ENCODE measurements around the gene CCDC34. TPM values are rescaled to one million over a fixed set of nuclear protein-coding genes. Genes with fewer than 3 reads are reported as not detected.

CCDC34 gene
- total RNA-seq, 2 experiments from 2014 or later: 1.3 to 1.6 TPM

DNA sequence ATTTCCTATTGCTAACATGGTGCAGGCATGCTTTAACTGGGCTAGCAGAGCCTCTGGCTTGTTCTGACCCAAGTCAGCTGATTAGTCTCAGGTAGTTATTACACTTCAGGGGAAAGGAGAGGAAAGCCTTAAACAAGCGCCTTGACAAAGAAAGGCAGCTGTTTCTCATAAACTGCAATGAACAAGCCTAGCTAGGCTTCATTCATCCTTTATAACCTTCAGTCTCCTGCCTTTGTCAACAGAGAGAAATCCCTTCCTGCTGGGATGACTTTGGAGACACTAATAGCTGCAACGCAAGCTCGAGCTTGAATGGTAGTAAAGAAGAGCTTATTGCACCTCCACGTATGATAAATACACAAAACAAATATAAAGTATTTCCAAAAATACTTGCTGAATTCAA, 68.4 kb downstream of the CCDC34 start:
- no peak overlapping the region for H3K4me3 ChIP-seq (ENCODE audit: low read length)
- peaks cover 12% of the 10 kb centered on the region for H3K9me3 Mint-ChIP-seq
- no peak for DNase-seq
- intact Hi-C loops (cut with DNase I, micrococcal nuclease): no loop called here
- CTCF ChIA-PET: no interaction called here
- POLR2A ChIA-PET: no interaction called here
- TF ChIP-seq, protein P1, sequence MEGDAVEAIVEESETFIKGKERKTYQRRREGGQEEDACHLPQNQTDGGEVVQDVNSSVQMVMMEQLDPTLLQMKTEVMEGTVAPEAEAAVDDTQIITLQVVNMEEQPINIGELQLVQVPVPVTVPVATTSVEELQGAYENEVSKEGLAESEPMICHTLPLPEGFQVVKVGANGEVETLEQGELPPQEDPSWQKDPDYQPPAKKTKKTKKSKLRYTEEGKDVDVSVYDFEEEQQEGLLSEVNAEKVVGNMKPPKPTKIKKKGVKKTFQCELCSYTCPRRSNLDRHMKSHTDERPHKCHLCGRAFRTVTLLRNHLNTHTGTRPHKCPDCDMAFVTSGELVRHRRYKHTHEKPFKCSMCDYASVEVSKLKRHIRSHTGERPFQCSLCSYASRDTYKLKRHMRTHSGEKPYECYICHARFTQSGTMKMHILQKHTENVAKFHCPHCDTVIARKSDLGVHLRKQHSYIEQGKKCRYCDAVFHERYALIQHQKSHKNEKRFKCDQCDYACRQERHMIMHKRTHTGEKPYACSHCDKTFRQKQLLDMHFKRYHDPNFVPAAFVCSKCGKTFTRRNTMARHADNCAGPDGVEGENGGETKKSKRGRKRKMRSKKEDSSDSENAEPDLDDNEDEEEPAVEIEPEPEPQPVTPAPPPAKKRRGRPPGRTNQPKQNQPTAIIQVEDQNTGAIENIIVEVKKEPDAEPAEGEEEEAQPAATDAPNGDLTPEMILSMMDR (IDR thresholded peaks at IDR 0.05): no peak
- no peaks in the 10 kb centered on the region for H3K27me3 ChIP-seq (ENCODE audit: control insufficient read depth in 1 of 2, insufficient read depth in 2 of 2, low read length in 2 of 2)
- no peaks in the 10 kb centered on the region for H3K4me1 ChIP-seq (ENCODE audit: insufficient read depth, low read length)
- ATAC-seq (ENCODE audit: poor library complexity): no peak
- no peaks in the 10 kb centered on the region for H3K36me3 ChIP-seq (ENCODE audit: insufficient read depth, low read length)
- no peak overlapping the region for H3K4me3 Mint-ChIP-seq
- H3K27ac Mint-ChIP-seq: no peak overlapping the region
- H3K27me3 Mint-ChIP-seq: peaks cover 9% of the 10 kb centered on the region
- no peak overlapping the region for H3K27ac ChIP-seq (ENCODE audit: low read depth in 1 of 2, low read length in 2 of 2)
- H3K36me3 Mint-ChIP-seq (ENCODE audit: low read depth): no peaks in the 10 kb centered on the region
- no peaks in the 10 kb centered on the region for H3K4me1 Mint-ChIP-seq (ENCODE audit: low read depth)
- peaks cover 4 to 15% of the 10 kb centered on the region in 2 experiments for H3K9me3 ChIP-seq (ENCODE audit: control insufficient read depth in 1 of 2, insufficient read depth in 1 of 2, low read length in 2 of 2)

DNA sequence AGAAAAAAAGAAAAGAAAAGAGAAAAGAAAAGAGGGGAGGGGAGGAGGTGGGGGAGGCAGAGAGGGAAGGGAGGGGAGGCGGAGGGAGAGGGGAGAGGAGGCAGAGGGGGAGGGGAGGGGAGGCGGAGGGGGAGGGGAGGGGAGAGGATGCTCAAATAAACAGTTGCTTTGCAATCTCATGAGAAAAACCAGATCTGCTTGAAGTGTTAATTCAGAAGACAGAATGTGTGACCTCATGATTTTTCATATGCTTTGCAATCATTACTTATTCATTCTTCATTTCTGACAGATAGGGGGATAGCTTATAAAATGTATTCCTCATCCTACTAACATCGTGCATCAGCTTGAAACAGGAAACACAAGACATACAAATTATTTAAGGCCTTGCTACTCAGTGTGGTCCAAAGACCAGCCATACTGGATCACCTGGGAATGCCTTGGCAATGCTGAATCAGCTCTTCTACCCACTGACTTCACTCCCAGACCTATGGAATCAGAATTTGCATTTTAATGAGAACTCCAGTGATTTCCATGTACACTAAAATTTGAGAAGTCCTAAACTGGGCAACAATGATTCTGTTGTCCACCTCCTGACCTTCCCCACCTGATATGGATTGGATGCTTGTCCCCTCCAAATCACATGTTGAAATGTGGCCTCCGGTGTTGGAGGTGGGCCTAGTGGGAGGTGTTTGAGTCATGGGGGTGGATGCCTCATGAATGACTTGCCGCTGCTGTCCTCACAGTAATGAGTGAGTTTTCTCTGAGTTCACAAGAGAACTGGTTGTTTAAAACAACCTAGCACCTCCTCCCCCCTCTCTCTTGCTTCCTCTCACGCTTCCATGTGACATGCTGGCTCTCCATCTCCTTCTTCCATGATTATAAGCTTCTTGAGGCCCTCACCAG, 69.2 kb downstream of the CCDC34 start:
- no peak for ATAC-seq (ENCODE audit: poor library complexity)
- Histone ChIP-seq H3K4me3 (ENCODE audit: low read length) (no peak overlapping the region), H3K9me3 (ENCODE audit: control insufficient read depth in 1 of 2, insufficient read depth in 1 of 2, low read length in 2 of 2) (peaks cover 4 to 15% of the 10 kb centered on the region in 2 experiments), H3K36me3 (ENCODE audit: insufficient read depth, low read length) (no peaks in the 10 kb centered on the region), H3K4me1 (ENCODE audit: insufficient read depth, low read length) (no peaks in the 10 kb centered on the region), H3K27me3 (ENCODE audit: control insufficient read depth in 1 of 2, insufficient read depth in 2 of 2, low read length in 2 of 2) (no peaks in the 10 kb centered on the region), H3K27ac (ENCODE audit: low read depth in 1 of 2, low read length in 2 of 2) (no peak overlapping the region)
- TF ChIP-seq, protein P1 (IDR thresholded peaks at IDR 0.05): no peak
- no peak overlapping the region for H3K27ac Mint-ChIP-seq
- H3K36me3 Mint-ChIP-seq (ENCODE audit: low read depth): no peaks in the 10 kb centered on the region
- H3K4me3 Mint-ChIP-seq: no peak overlapping the region
- H3K4me1 Mint-ChIP-seq (ENCODE audit: low read depth): no peaks in the 10 kb centered on the region
- intact Hi-C loops (cut with DNase I, micrococcal nuclease): no loop called here
- peaks cover 7% of the 10 kb centered on the region for H3K27me3 Mint-ChIP-seq
- ChIA-PET POLR2A (interaction anchor here (0.7 kb wide), 1 partner anchor 11 kb away, joined by 3 read pairs; no protein-coding TSS in a partner anchor), CTCF (interaction anchor here (0.7 kb wide), 1 partner anchor 113 kb away, joined by 3 read pairs; no protein-coding TSS in a partner anchor)
- DNase-seq: no peak
- H3K9me3 Mint-ChIP-seq: peaks cover 13% of the 10 kb centered on the region

DNA sequence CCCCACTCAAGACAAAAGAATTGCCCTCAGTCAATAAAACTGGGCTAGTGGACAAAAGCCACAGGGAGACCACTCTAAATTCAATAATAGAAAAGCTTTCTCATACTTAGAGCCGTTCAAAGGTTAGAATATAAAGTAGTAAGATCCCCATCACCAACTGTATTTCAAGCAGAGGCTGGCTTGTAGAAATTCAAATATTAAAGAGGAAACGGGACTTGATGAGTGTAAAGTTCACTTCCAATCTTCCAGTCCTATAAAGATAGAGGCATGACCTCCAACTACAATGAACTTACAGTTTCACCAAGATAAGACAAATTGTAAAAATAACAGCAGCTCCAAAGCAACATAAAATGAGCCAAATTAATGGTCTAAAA, 70.4 kb downstream of the CCDC34 start:
- no peak for ATAC-seq (ENCODE audit: poor library complexity)
- TF ChIP-seq, protein P1 (IDR thresholded peaks at IDR 0.05): no peak
- no peaks in the 10 kb centered on the region for H3K36me3 ChIP-seq (ENCODE audit: insufficient read depth, low read length)
- intact Hi-C loops (cut with DNase I, micrococcal nuclease): no loop called here
- H3K9me3 ChIP-seq (ENCODE audit: control insufficient read depth in 1 of 2, insufficient read depth in 1 of 2, low read length in 2 of 2): peaks cover 4 to 15% of the 10 kb centered on the region in 2 experiments
- no peaks in the 10 kb centered on the region for H3K27me3 Mint-ChIP-seq
- H3K36me3 Mint-ChIP-seq (ENCODE audit: low read depth): no peaks in the 10 kb centered on the region
- no peak overlapping the region for H3K27ac ChIP-seq (ENCODE audit: low read depth in 1 of 2, low read length in 2 of 2)
- POLR2A ChIA-PET: no interaction called here
- no peaks in the 10 kb centered on the region for H3K27me3 ChIP-seq (ENCODE audit: control insufficient read depth in 1 of 2, insufficient read depth in 2 of 2, low read length in 2 of 2)
- no peaks in the 10 kb centered on the region for H3K4me1 ChIP-seq (ENCODE audit: insufficient read depth, low read length)
- H3K4me3 Mint-ChIP-seq: no peak overlapping the region
- H3K4me1 Mint-ChIP-seq (ENCODE audit: low read depth): no peaks in the 10 kb centered on the region
- no peak overlapping the region for H3K27ac Mint-ChIP-seq
- no peak for DNase-seq
- H3K9me3 Mint-ChIP-seq: peaks cover 13% of the 10 kb centered on the region
- no peak overlapping the region for H3K4me3 ChIP-seq (ENCODE audit: low read length)
- CTCF ChIA-PET: interaction anchor here (0.7 kb wide), 1 partner anchor 114 kb away, joined by 3 read pairs; no protein-coding TSS in a partner anchor
